GM23248 (cell line): ENCODE results near the gene REC8.

Experiments used
- EZH2 ChIP-seq: fragments of 200-600 bp; sonication (generic); IDR thresholded peaks from 2 replicates; pipeline ENCODE4 v1.6.1; 2018; ENCODE audit warnings: antibody characterized with exemption, mild to moderate bottlenecking; ENCODE audit not compliant: insufficient read depth, poor library complexity, severe bottlenecking
- EZH2phosphoT487 ChIP-seq: fragments of 200-600 bp; sonication (generic); IDR thresholded peaks from 2 replicates; pipeline ENCODE4 v1.6.1; 2018; ENCODE audit warnings: antibody characterized with exemption, moderate library complexity, mild to moderate bottlenecking, low read depth; ENCODE audit not compliant: insufficient read depth

- TF ChIP-seq EZH2 (no peak), EZH2phosphoT487 (no peak)
Observed at GRCh38 chr14:24165785-24166184, 6.1 kb upstream of the REC8 start.
